ENCODE results near the gene NBPF3.

The NBPF3 gene

GRCh38 chr1:21491488-21492355 is 51.8 kb downstream of the NBPF3 start:
- no peak for DNase-seq

DNA sequence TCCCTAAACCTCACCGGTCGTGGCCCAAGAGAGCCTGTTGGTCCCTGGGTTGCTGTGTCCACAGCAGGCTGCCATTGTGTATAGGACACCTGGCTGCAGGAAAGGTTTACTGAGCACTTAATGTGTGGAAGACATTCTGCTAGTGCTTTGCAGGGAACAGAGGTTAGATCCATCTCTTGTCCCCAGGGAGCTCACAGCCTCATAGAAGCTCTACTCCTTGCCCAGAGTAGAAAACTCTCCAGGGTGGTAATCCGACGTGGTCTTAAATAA is 52.4 kb downstream of the NBPF3 start:
- DNase-seq: no peak

- no peak for DNase-seq
Observed at GRCh38 chr1:21494196-21494595, 54.3 kb downstream of the NBPF3 start.

DNA sequence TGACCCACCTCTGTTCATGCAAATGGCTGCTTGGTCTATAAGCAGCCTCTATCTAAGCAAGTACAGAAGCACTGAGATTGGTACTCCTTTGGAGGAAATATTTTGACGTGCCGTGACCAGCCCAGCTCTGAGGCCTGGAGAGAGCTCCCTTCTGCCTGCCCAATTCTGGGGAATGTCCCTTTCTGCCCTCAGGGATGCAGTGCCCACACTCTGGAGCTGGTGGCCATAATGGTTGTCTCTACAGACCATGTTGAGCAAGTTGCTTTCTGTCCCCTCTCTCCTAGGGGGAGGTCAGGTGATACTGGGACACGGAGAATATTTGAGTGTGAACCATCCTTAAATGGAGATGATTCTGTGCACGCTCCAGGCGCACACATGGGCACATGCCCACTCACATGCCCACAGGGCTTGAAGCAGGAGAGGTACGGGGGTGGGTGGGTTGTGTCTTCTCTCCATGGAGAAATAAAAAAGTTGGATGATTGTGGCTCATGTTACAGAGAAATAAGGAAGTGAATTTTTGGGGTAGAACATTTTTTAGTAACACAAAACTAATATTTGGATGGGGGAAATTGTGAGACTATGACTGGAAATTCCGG is 55.4 kb downstream of the NBPF3 start:
- no peak for DNase-seq

DNA sequence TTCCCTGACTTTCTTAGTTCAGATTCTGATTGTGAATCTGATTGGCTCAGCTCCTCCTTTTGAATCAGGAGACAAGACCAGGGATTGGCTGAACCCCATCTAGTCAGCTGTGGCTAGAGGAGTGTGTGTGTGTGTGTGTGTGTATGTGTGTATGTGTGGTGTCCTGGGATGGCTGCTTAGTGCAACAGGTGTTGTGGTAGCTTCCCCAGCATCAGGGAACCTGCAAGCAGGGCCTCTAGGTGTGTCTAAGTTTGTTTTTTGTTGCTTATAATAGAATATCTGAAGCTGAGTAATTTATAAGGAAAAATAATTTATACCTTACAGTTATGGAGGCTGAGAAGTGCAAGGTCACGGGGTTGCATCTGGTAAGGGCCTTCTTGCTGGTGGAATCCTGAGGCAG is 56.1 kb downstream of the NBPF3 start:
- DNase-seq: no peak

- DNase-seq: no peak
Observed at GRCh38 chr1:21496886-21497285, 56.9 kb downstream of the NBPF3 start.

GRCh38 chr1:21497466-21498061 is 57.6 kb downstream of the NBPF3 start:
- peak; percentile 28 for DNase-seq

- no peak for DNase-seq
Observed at GRCh38 chr1:21499283-21499950, 59.5 kb downstream of the NBPF3 start.

- DNase-seq: no peak
Observed at GRCh38 chr1:21503706-21504377, 63.9 kb downstream of the NBPF3 start.

DNA sequence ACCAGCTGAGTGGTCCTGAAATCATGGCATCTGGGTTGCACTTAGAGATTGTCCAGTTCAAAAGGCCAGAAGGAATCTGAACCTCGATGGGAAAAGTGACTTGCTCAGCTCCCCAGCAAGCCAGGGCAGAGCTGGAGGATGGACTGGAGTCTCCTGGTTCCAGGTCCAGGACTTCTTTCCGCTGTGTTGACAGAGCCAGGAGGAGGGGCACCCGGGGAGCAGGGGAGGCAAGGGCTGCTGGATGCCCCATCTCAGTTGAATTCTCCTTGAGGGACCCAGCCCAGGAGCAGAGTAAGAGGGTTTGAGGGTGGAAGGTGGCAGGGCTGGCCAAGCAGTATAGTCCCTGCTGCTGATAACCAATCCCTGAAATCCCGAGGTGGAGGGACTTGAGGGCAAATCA is 66.9 kb downstream of the NBPF3 start:
- no peak for DNase-seq

GRCh38 chr1:21507511-21508270 is 67.8 kb downstream of the NBPF3 start:
- DNase-seq: no peak

GRCh38 chr1:21508580-21509350 is 68.8 kb downstream of the NBPF3 start:
- peak; percentile 65 for DNase-seq

DNA sequence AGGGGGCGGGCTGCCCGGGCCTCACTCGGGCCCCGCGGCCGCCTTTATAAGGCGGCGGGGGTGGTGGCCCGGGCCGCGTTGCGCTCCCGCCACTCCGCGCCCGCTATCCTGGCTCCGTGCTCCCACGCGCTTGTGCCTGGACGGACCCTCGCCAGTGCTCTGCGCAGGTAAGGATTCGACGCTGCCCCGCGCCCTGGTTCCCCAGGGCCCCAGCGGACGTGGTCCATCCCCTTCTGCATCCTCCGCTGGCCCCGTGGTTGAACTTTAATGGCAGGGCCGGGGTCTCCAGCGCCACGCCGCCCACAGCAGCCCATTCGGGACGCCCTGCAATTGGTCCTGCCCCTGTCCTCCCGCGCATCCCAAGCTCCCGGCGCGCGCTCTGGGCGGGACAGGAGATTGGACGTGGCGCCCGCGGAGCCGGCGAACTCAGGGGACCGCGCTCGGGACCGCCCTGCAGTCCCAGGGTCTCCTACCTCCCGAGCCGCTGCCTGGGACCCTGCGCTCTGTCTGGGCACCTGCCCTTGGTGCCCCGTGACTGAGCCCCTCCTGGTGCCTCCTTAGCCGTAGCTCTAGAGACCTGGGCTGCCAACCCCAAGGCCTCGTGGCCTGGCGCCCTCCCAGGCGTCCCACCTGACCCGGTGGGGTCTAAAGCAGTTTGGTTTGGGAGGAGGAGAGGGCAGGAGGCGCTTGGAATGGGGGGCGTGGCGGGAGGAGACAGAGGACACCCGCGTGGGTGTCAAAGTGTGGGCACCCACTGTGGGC is 69.6 kb downstream of the NBPF3 start, which contains the start of gene ALPL:
ALPL (plus strand) TSS at position 73 of the 762 bp plus-strand sequence. CDS start 44,659 bp downstream, outside the sequence.
- peak; percentile 67 for DNase-seq

- peak; percentile 48 for DNase-seq
Observed at GRCh38 chr1:21510113-21510493, 70.2 kb downstream of the NBPF3 start.

GRCh38 chr1:21510885-21511578 is 71.1 kb downstream of the NBPF3 start:
- DNase-seq: no peak

DNA sequence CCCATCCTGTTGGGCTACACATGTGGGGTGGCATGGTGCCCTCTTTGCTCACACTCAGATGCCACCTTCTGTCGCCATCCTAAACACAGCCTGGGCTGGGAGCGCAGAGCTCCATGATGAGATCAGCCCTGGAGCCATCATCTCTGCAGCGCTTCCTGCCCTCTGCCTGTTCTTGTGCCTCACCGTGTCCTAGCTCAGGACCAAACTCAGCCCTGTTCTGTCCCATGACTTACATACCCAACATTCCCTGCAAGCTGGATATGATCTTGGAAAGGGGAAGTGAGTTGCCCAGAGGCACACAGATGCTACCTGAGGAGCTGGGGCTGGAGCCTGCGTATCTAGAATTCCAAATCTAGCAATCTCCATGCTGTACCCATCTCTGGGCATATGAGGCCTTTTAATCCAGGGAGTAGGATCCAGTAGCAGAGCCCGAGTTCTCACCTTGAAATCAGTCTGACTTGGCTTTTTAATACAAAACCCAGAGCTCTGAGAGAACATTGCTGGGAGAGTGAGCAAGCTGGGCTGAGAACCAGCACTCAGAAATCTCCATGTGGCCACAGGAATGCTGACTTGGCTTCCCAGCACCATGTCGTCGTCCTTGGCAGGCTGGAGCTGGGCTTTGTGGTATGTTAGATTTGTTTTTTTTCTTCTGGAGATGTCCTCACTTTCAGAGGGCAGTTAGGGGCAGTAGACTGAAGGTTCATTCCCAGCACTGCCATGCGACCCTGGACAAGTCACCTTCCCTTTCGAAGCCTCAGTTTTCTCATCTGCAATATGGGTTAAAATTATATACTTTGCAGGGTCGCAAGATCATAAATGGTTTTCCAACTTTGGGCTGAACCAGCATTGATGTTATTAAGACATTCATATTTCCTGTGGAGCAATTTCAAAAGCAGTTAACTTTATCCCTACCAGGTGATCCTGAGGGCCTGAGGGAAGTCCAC is 71.9 kb downstream of the NBPF3 start:
- no peak for DNase-seq

DNA sequence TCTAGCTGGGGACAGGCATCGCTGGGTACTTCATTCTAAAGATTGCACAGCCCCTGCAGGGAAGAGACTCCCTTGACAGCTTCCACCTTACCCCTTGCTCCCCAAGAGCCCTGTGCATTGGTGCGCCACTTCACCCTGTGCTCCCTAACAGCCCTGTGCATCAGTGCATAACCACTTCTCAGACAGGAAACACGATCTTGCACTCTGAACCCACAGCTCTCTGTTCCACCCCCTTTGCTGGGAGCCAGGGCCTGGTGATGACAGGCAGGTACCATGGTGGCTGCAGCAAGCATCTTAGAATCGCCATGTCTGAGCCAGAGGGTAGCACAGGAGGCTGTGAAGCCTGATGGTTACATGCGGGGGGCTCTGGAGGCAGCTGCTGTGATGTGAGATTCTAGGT is 74.3 kb downstream of the NBPF3 start:
- DNase-seq: no peak

- no peak for DNase-seq
Observed at GRCh38 chr1:21517161-21517589, 77.2 kb downstream of the NBPF3 start.
